Parathyroid adenoma (tissue), 2 donors: Measurements from ENCODE around the gene LRP11.
A peak's percentile ranks its signal among the peaks of the same experiment; 100 is the strongest.

Experiments
- H2AFZ ChIP-seq: fragments of 300-600 bp; sonication (generic); one replicate; pipeline ENCODE4 v1.7.0; 2017; ENCODE audit warnings: antibody characterized with exemption, mild to moderate bottlenecking
- H3K27ac ChIP-seq: fragments of 300-600 bp; sonication (generic); one replicate; pipeline ENCODE4 v1.7.0; 2017
- H3K27me3 ChIP-seq: fragments of 300-600 bp; sonication (generic); one replicate; pipeline ENCODE4 v1.7.0; 2017; ENCODE audit warnings: low read length; ENCODE audit not compliant: control insufficient read depth, insufficient read depth
- H3K36me3 ChIP-seq: fragments of 300-600 bp; sonication (generic); one replicate; pipeline ENCODE4 v1.7.0; 2017; ENCODE audit warnings: low read length; ENCODE audit not compliant: control insufficient read depth, insufficient read depth
- H3K4me1 ChIP-seq: fragments of 300-600 bp; sonication (generic); one replicate; pipeline ENCODE4 v1.7.0; 2017; ENCODE audit warnings: control low read depth
- H3K4me2 ChIP-seq: fragments of 300-600 bp; sonication (generic); one replicate; pipeline ENCODE4 v1.7.0; 2017; ENCODE audit warnings: low read length
- H3K4me3 ChIP-seq: fragments of 300-600 bp; sonication (generic); one replicate; pipeline ENCODE4 v1.7.0; 2017; ENCODE audit warnings: low read depth, low read length
- H3K79me2 ChIP-seq: fragments of 300-600 bp; sonication (generic); one replicate; pipeline ENCODE4 v1.7.0; 2017; ENCODE audit warnings: control low read depth
- H3K9ac ChIP-seq: fragments of 300-600 bp; sonication (generic); one replicate; pipeline ENCODE4 v1.7.0; 2017; ENCODE audit warnings: mild to moderate bottlenecking
- H3K9me3 ChIP-seq: fragments of 300-600 bp; sonication (generic); one replicate; pipeline ENCODE4 v1.7.0; 2017; ENCODE audit warnings: low read length; ENCODE audit not compliant: control insufficient read depth
- CTCF ChIP-seq: fragments of 300-600 bp; sonication (generic); IDR thresholded peaks from one replicate; pipeline ENCODE4 v1.7.0; 2017; ENCODE audit warnings: antibody characterized with exemption, mild to moderate bottlenecking
- donor health status: primary hyperparathyroidism.

LRP11 gene

DNA sequence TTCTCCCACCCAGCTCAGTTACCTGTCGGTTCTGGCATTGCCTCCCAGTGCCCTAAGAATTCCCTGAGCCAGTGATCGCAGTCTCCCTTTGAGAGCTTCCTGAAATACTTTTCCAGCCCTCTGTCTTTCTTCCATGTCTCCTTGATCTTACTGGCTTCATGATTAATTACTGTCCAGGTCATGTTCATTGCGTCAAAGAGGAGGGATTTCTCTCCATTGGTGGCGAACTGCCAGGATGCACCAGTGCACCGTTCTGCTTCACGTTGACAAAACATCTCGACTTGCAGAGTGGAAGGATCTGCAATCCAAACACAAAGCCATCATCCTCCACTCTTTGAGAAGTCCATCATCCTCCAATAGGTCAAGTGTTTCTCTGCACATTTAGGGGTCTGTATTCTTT is 25.2 kb upstream of the LRP11 start:
- Histone ChIP-seq H3K27ac (no peak overlapping the region), H3K9ac (no peak overlapping the region), H3K4me2 (no peak overlapping the region), H3K27me3 (no peaks in the 10 kb centered on the region), H3K36me3 (no peaks in the 10 kb centered on the region), H3K4me1 (peaks cover 10% of the 10 kb centered on the region), H2AFZ (no peak overlapping the region), H3K9me3 (no peaks in the 10 kb centered on the region), H3K4me3 (no peak overlapping the region), H3K79me2 (no peaks in the 10 kb centered on the region)
- TF ChIP-seq CTCF, result no peak

DNA sequence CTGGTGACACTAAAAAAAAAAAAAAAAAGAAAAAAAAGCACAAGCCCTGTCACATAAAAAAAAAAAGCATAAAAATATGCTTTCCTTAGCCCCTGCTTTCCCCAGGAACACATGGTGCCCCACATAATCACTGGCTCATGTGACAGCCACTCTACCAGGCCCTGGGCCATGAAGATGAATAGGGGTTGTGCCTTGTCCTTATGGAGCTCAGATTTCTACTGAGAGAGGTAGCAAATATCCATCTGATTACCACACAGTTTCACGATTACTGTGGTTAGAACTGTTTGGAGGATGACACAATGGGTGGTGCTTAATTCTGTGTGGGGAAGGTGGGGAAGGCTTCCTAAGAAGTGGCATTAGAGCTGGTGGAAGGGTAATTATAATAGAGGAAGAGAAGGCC is 24.5 kb upstream of the LRP11 start:
- Histone ChIP-seq H2AFZ (no peak overlapping the region), H3K4me3 (no peak overlapping the region), H3K27ac (no peak overlapping the region), H3K9me3 (no peaks in the 10 kb centered on the region), H3K4me1 (peaks cover 10% of the 10 kb centered on the region), H3K27me3 (no peaks in the 10 kb centered on the region), H3K9ac (no peak overlapping the region), H3K36me3 (no peaks in the 10 kb centered on the region), H3K4me2 (no peak overlapping the region), H3K79me2 (no peaks in the 10 kb centered on the region)
- no peak for TF ChIP-seq CTCF

GRCh38 chr6:149888093-149888492 is 23.9 kb upstream of the LRP11 start:
- no peak overlapping the region for H3K27ac ChIP-seq
- TF ChIP-seq CTCF, result no peak
- no peaks in the 10 kb centered on the region for H3K36me3 ChIP-seq
- H3K9me3 ChIP-seq, result no peaks in the 10 kb centered on the region
- peaks cover 10% of the 10 kb centered on the region for H3K4me1 ChIP-seq
- H3K79me2 ChIP-seq, result no peaks in the 10 kb centered on the region
- H3K27me3 ChIP-seq, result no peaks in the 10 kb centered on the region
- no peak overlapping the region for H3K4me2 ChIP-seq
- no peak overlapping the region for H2AFZ ChIP-seq
- no peak overlapping the region for H3K9ac ChIP-seq
- no peak overlapping the region for H3K4me3 ChIP-seq

DNA sequence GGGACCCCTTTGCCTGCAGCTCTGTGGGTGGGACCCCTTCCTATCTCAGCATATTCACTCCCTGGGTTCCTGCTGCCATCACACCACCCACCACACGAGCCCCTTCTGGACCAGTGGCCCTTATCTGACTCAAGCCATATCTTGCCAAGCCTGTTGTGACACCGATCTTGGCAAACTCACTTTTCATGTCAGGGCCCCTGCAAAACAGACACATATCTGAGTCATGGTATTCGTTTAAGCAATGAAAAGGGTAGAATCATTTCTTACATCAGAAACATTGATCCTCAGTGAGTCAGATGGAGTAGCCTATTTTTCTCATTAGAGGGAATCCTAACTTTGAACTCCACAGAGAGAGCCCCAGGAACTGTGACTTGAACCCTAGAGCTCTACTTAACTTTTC is 23.2 kb upstream of the LRP11 start:
- peaks cover 10% of the 10 kb centered on the region for H3K4me1 ChIP-seq
- no peak overlapping the region for H3K9ac ChIP-seq
- no peak overlapping the region for H3K4me2 ChIP-seq
- no peaks in the 10 kb centered on the region for H3K9me3 ChIP-seq
- H3K27ac ChIP-seq, result peak overlapping the region; percentile 46
- TF ChIP-seq CTCF, result no peak
- peak overlapping the region; percentile 65 for H2AFZ ChIP-seq
- H3K4me3 ChIP-seq, result no peak overlapping the region
- H3K27me3 ChIP-seq, result no peaks in the 10 kb centered on the region
- H3K79me2 ChIP-seq, result no peaks in the 10 kb centered on the region
- no peaks in the 10 kb centered on the region for H3K36me3 ChIP-seq

- Histone ChIP-seq H3K9me3 (no peaks in the 10 kb centered on the region), H3K79me2 (no peaks in the 10 kb centered on the region), H3K36me3 (no peaks in the 10 kb centered on the region), H3K4me1 (peaks cover 10% of the 10 kb centered on the region), H3K4me2 (no peak overlapping the region), H3K27ac (no peak overlapping the region), H3K4me3 (no peak overlapping the region), H3K27me3 (no peaks in the 10 kb centered on the region), H3K9ac (no peak overlapping the region), H2AFZ (no peak overlapping the region)
- TF ChIP-seq CTCF, result no peak
These were observed 21.7 kb upstream of the LRP11 start for GRCh38 chr6:149885888-149886287.
